Endothelial cell of umbilical vein (primary cell): ENCODE data around the gene FAM78A. TPM values are rescaled to one million over a fixed set of nuclear protein-coding genes. Genes with fewer than 3 reads are reported as not detected.

Source experiments
- BruUV-seq: library from RNA; stranded (reverse); fragments of 400-500 nt; replicated peaks from 2 replicates; lab custom pipeline; 2021; lab: Mats Ljungman, UMichigan
- CTCF ChIA-PET: fragments of 300-600, 350-600 bp; sonication (Branson Sonifier 250); formaldehyde crosslinking; loops from one replicate; lab custom pipeline; 2021; ENCODE audit warnings: antibody characterized with exemption, inconsistent platforms; lab: Charles Lee
- POLR2A ChIA-PET: fragments of 300-600, 350-600 bp; sonication (Branson Sonifier 250); formaldehyde crosslinking; loops from one replicate; lab custom pipeline; 2021; ENCODE audit warnings: antibody characterized with exemption, inconsistent platforms; lab: Charles Lee
- DNase-seq: peaks from one replicate; pipeline ENCODE4 v3.0.0-alpha.2; 2011; ENCODE audit warnings: low read depth, low spot score
- FAIRE-seq: peaks from 2 replicates; lab custom pipeline; 2011; peaks lifted over from hg19 to GRCh38; lab: Jason Lieb, UNC
- H2AFZ ChIP-seq: 2 replicates; pipeline ENCODE4 v1.6.0; 2012; ENCODE audit warnings: low read depth, low read length, control low read depth, inconsistent platforms
- H3K27ac ChIP-seq: 2 replicates; pipeline ENCODE4 v1.5.1; 2011; ENCODE audit warnings: low read depth, mild to moderate bottlenecking, control low read depth, low read length, moderate library complexity; ENCODE audit not compliant: insufficient read depth
- H3K27me3 ChIP-seq, 2 experiments: 2 replicates each; pipeline versions ENCODE4 v1.6.0 to v1.6.1; 2011; ENCODE audit warnings: low read length in 2 of 2, mixed read lengths in 1 of 2; ENCODE audit not compliant: control insufficient read depth in 2 of 2, insufficient read depth in 2 of 2
- H3K36me3 ChIP-seq, 2 experiments: 2 replicates in 1 of 2; 3 replicates in 1 of 2; pipeline ENCODE4 v1.5.1; 2011; ENCODE audit warnings: low read length in 2 of 2, mild to moderate bottlenecking in 1 of 2, moderate library complexity in 1 of 2; ENCODE audit not compliant: control insufficient read depth in 2 of 2, insufficient read depth in 2 of 2; ENCODE audit errors: extremely low read depth in 1 of 2
- H3K4me1 ChIP-seq: 3 replicates; pipeline ENCODE4 v1.5.1; 2011; ENCODE audit warnings: mild to moderate bottlenecking, low read length; ENCODE audit not compliant: control insufficient read depth, insufficient read depth; ENCODE audit errors: extremely low read depth
- H3K4me2 ChIP-seq: 2 replicates; pipeline ENCODE4 v1.6.1; 2011; ENCODE audit warnings: low read length, control low read depth, mixed read lengths; ENCODE audit not compliant: insufficient read depth
- H3K4me3 ChIP-seq, 3 experiments: fragments of 200-600 bp in 1 of 3; sonication (generic), shearing (Covaris generic) in 1 of 3; replicated peaks in 1 of 3; 2 replicates each; pipeline ENCODE4 v1.5.1; 2011 to 2016; ENCODE audit warnings: control low read depth in 3 of 3, low read length in 3 of 3, mild to moderate bottlenecking in 2 of 3, inconsistent platforms in 1 of 3, low read depth in 1 of 3, moderate library complexity in 1 of 3; ENCODE audit not compliant: insufficient read depth in 1 of 3
- H3K79me2 ChIP-seq: 2 replicates; pipeline ENCODE4 v1.6.0; 2012; ENCODE audit warnings: low read length, inconsistent platforms; ENCODE audit not compliant: control insufficient read depth, insufficient read depth
- H3K9ac ChIP-seq: replicated peaks from 2 replicates; pipeline ENCODE3; 2011; ENCODE audit warnings: low read length, control low read depth; ENCODE audit not compliant: insufficient read depth; ENCODE audit errors: extremely low read depth
- H3K9me1 ChIP-seq: replicated peaks from 3 replicates; pipeline ENCODE4 v1.6.0; 2011; ENCODE audit warnings: mild to moderate bottlenecking, low read length; ENCODE audit not compliant: control insufficient read depth, insufficient read depth; ENCODE audit errors: extremely low read depth
- H3K9me3 ChIP-seq: replicated peaks from 2 replicates; pipeline ENCODE4 v1.5.1; 2012; ENCODE audit warnings: low read length, inconsistent platforms; ENCODE audit not compliant: control insufficient read depth, insufficient read depth
- H4K20me1 ChIP-seq: replicated peaks from 2 replicates; pipeline ENCODE3; 2011; ENCODE audit warnings: mild to moderate bottlenecking, low read length; ENCODE audit not compliant: control insufficient read depth, insufficient read depth; ENCODE audit errors: extremely low read depth
- CTCF ChIP-seq, 2 donors: IDR thresholded peaks; 1 replicate in 1 of 2; 2 replicates in 1 of 2; pipeline ENCODE4 v1.5.1; 2011; ENCODE audit warnings: low read length in 2 of 2, mild to moderate bottlenecking in 2 of 2, moderate library complexity in 2 of 2, control low read depth in 1 of 2, inconsistent platforms in 1 of 2, low read depth in 1 of 2; ENCODE audit not compliant: insufficient read depth in 1 of 2; ENCODE audit errors: extremely low read depth in 1 of 2
- EZH2 ChIP-seq: IDR thresholded peaks from 2 replicates; pipeline ENCODE4 v1.6.1; 2012; ENCODE audit warnings: borderline replicate concordance, low read depth, mild to moderate bottlenecking, moderate library complexity, low read length, inconsistent platforms; ENCODE audit not compliant: severe bottlenecking
- FOS ChIP-seq: IDR thresholded peaks from 2 replicates; pipeline ENCODE4 v1.6.1; 2011; ENCODE audit warnings: mild to moderate bottlenecking, low read length, moderate library complexity, borderline replicate concordance; ENCODE audit not compliant: insufficient read depth
- GATA2 ChIP-seq: IDR thresholded peaks from 2 replicates; pipeline ENCODE4 v1.7.0; 2011; ENCODE audit warnings: low read depth, mild to moderate bottlenecking, moderate library complexity, mixed read lengths, low read length; ENCODE audit not compliant: insufficient read length, insufficient read depth
- JUN ChIP-seq: IDR thresholded peaks from 2 replicates; pipeline ENCODE4 v1.6.1; 2011; ENCODE audit warnings: borderline replicate concordance, low read depth; ENCODE audit not compliant: insufficient read length, insufficient read depth
- MAX ChIP-seq: IDR thresholded peaks from 2 replicates; pipeline ENCODE4 v1.6.1; 2011; ENCODE audit not compliant: insufficient read depth, insufficient read length
- MYC ChIP-seq: IDR thresholded peaks from one replicate; pipeline ENCODE4 v1.6.1; 2011; ENCODE audit warnings: mild to moderate bottlenecking, low read depth, low read length
- POLR2A ChIP-seq: IDR thresholded peaks from 2 replicates; pipeline ENCODE4 v1.6.1; 2012; ENCODE audit warnings: low read depth, mild to moderate bottlenecking, control low read depth, low read length
- POLR2AphosphoS5 ChIP-seq: IDR thresholded peaks from 2 replicates; pipeline ENCODE4 v1.6.1; 2012; ENCODE audit warnings: low read depth, mild to moderate bottlenecking, control low read depth, low read length, moderate library complexity; ENCODE audit not compliant: insufficient read depth
- dilution Hi-C: fragments of 300-500 bp; cut with MboI; formaldehyde crosslinking; loops from one replicate; pipeline ENCODE4 v1.15.0; 2019; ENCODE audit warnings: low sequenced_read_pairs; ENCODE audit not compliant: extremely low pct_ligation_motif_present
- intact Hi-C: fragments of 100-400 bp; cut with micrococcal nuclease; formaldehyde crosslinking; loops from one replicate; pipeline ENCODE4 v1.10.0; 2022
- polyA plus RNA-seq, 4 experiments: library from polyadenylated mRNA; depleted of rRNA in 3 of 4; stranded (reverse) in 3 of 4; unstranded in 1 of 4; fragments of >200 nt; gene quantifications; 2 replicates each; pipeline versions ENCODE4 v1.2.1 to v1.2.3, GENCODE V29; 2011 to 2012; ENCODE audit warnings: missing spikeins in 1 of 4
- total RNA-seq: library from RNA; stranded (reverse); gene quantifications from 2 replicates; pipeline ENCODE4 v1.2.3, GENCODE V29; 2021

The FAM78A gene
- total and polyA plus RNA-seq, 2 donors (not counting 3 experiments of a cell fraction or from before 2014, with no cell fraction given) = 34.0 to 37.4 TPM

- H3K4me2 ChIP-seq = no peak overlapping the region
- H3K27ac ChIP-seq = no peak overlapping the region
- no peaks in the 10 kb centered on the region for H3K9me1 ChIP-seq
- DNase-seq (no peak), FAIRE-seq (no peak)
- POLR2A ChIA-PET = no interaction called here
- dilution Hi-C loops (no loop called here), intact Hi-C loops (no loop called here)
- CTCF ChIA-PET = interaction anchor here (0.7 to 1.7 kb wide), 4 partner anchors 10 to 46 kb away, joined by 3 to 7 read pairs (median 3); no protein-coding TSS in a partner anchor
- no peaks in the 10 kb centered on the region for H3K4me1 ChIP-seq
- H3K79me2 ChIP-seq = no peaks in the 10 kb centered on the region
- TF ChIP-seq POLR2A (no peak), FOS (no peak), MYC (no peak), MAX (no peak), EZH2 (no peak), POLR2AphosphoS5 (no peak), CTCF (IDR thresholded peaks at IDR 0.05; ENCODE audit: extremely low read depth in 1 of 2, insufficient read depth in 1 of 2, low read depth in 1 of 2, low read length in 2 of 2) (no peak), GATA2 (no peak), JUN (no peak)
- peak overlapping the region in 1 of 3 experiments; percentile 22 for H3K4me3 ChIP-seq
- no TSS peak for BruUV-seq
- no peaks in the 10 kb centered on the region for H4K20me1 ChIP-seq
- peak overlapping the region; percentile 8 for H2AFZ ChIP-seq
- no peaks in the 10 kb centered on the region for H3K36me3 ChIP-seq
- no peaks in the 10 kb centered on the region for H3K27me3 ChIP-seq
- H3K9ac ChIP-seq = no peak overlapping the region
- no peaks in the 10 kb centered on the region for H3K9me3 ChIP-seq
Measured at GRCh38 chr9:131290036-131290766, 13.9 kb upstream of the FAM78A start.
